SK-N-SH treated with all-trans-retinoic acid at 6 μM for 48 hours (cell line): ENCODE data around the gene SLC25A20.

Experiments used
- ATAC-seq: fragments of 200-7000 bp; cut with Tn5 transposase; 3 replicates; pipeline ENCODE4 v1.9.1; 2020; ENCODE audit warnings: mild to moderate bottlenecking, moderate library complexity
- ARNTL ChIP-seq: fragments of 450-650 bp; formaldehyde crosslinking; IDR thresholded peaks from 2 replicates; pipeline ENCODE4 v1.5.0; 2020; ENCODE audit warnings: low read depth, mild to moderate bottlenecking, moderate library complexity, borderline replicate concordance
- BACH2 ChIP-seq: fragments of 250-450 bp; sonication (Bioruptor Pico); IDR thresholded peaks from 2 replicates; pipeline ENCODE4 v1.9.0; 2021; ENCODE audit warnings: mild to moderate bottlenecking, borderline replicate concordance
- CREB5 ChIP-seq: fragments of 250-450 bp; sonication (Bioruptor Pico); IDR thresholded peaks from 2 replicates; pipeline ENCODE4 v1.5.1; 2020; ENCODE audit warnings: low read depth, mild to moderate bottlenecking, moderate library complexity
- CSDC2 ChIP-seq: fragments of 250-450 bp; sonication (Bioruptor Pico); IDR thresholded peaks from 2 replicates; pipeline ENCODE4 v1.5.0; 2020; ENCODE audit warnings: mild to moderate bottlenecking, moderate library complexity
- CSRNP3 ChIP-seq: fragments of 250-450 bp; sonication (Bioruptor Pico); IDR thresholded peaks from 2 replicates; pipeline ENCODE4 v1.5.1; 2021; ENCODE audit warnings: mild to moderate bottlenecking, moderate library complexity
- ESRRG ChIP-seq: fragments of 250-450 bp; sonication (Bioruptor Pico); IDR thresholded peaks from 2 replicates; pipeline ENCODE4 v1.6.1; 2021; ENCODE audit warnings: mild to moderate bottlenecking
- GLIS3 ChIP-seq: fragments of 250-450 bp; sonication (Bioruptor Pico); IDR thresholded peaks from 2 replicates; pipeline ENCODE4 v1.5.0; 2020; ENCODE audit warnings: mild to moderate bottlenecking, moderate library complexity
- ISL1 ChIP-seq: fragments of 250-450 bp; sonication (Bioruptor Pico); IDR thresholded peaks from 2 replicates; pipeline ENCODE4 v2.1.2; 2022; ENCODE audit warnings: mild to moderate bottlenecking, moderate library complexity
- OSR1 ChIP-seq: fragments of 250-450 bp; sonication (Bioruptor Pico); IDR thresholded peaks from 2 replicates; pipeline ENCODE4 v1.8.0; 2022; ENCODE audit warnings: moderate library complexity, mild to moderate bottlenecking, inconsistent platforms
- POU6F1 ChIP-seq: fragments of 250-450 bp; sonication (Bioruptor Pico); IDR thresholded peaks from 2 replicates; pipeline ENCODE4 v1.8.0; 2021; ENCODE audit warnings: low read depth, mild to moderate bottlenecking, moderate library complexity, borderline replicate concordance
- PPARA ChIP-seq: fragments of 250-450 bp; sonication (Bioruptor Pico); IDR thresholded peaks from 2 replicates; pipeline ENCODE4 v1.5.0; 2020; ENCODE audit warnings: mild to moderate bottlenecking, borderline replicate concordance
- RARB ChIP-seq: fragments of 250-450 bp; sonication (Bioruptor Pico); IDR thresholded peaks from 2 replicates; pipeline ENCODE4 v1.8.0; 2021; ENCODE audit warnings: mild to moderate bottlenecking, moderate library complexity
- SNAI2 ChIP-seq: fragments of 250-450 bp; sonication (Bioruptor Pico); IDR thresholded peaks from 2 replicates; pipeline ENCODE4 v1.5.0; 2020; ENCODE audit warnings: mild to moderate bottlenecking, moderate library complexity
- TCF4 ChIP-seq: fragments of 250-450 bp; sonication (Bioruptor Pico); IDR thresholded peaks from 2 replicates; pipeline ENCODE4 v1.8.0; 2021; ENCODE audit warnings: mild to moderate bottlenecking, moderate library complexity, borderline replicate concordance
- TOX ChIP-seq: fragments of 250-450 bp; sonication (Bioruptor Pico); IDR thresholded peaks from 2 replicates; pipeline ENCODE4 v1.8.0; 2021; ENCODE audit warnings: mild to moderate bottlenecking, moderate library complexity, borderline replicate concordance
- TSHZ2 ChIP-seq: fragments of 250-450 bp; sonication (Bioruptor Pico); IDR thresholded peaks from 2 replicates; pipeline ENCODE4 v1.5.0; 2020; ENCODE audit warnings: mild to moderate bottlenecking, moderate library complexity
- ZC3H10 ChIP-seq: fragments of 250-450 bp; sonication (Bioruptor Pico); IDR thresholded peaks from 2 replicates; pipeline ENCODE4 v1.5.1; 2021; ENCODE audit warnings: mild to moderate bottlenecking, moderate library complexity
- ZFP3 ChIP-seq: fragments of 250-450 bp; sonication (Bioruptor Pico); IDR thresholded peaks from 2 replicates; pipeline ENCODE4 v1.5.0; 2020; ENCODE audit warnings: mild to moderate bottlenecking, moderate library complexity
- ZFP30 ChIP-seq: fragments of 450-650 bp; formaldehyde crosslinking; IDR thresholded peaks from 2 replicates; pipeline ENCODE4 v1.5.0; 2022; ENCODE audit warnings: mild to moderate bottlenecking, moderate library complexity
- ZNF565 ChIP-seq: fragments of 450-650 bp; formaldehyde crosslinking; conservative IDR thresholded peaks from 2 replicates; pipeline ENCODE4 v1.5.0; 2020; ENCODE audit warnings: low read depth, mild to moderate bottlenecking, moderate library complexity
- ZNF70 ChIP-seq: fragments of 450-650 bp; formaldehyde crosslinking; IDR thresholded peaks from 2 replicates; pipeline ENCODE4 v1.5.0; 2020; ENCODE audit warnings: mild to moderate bottlenecking, moderate library complexity
- ZNF8 ChIP-seq: fragments of 450-650 bp; formaldehyde crosslinking; IDR thresholded peaks from 2 replicates; pipeline ENCODE4 v1.5.0; 2020; ENCODE audit warnings: mild to moderate bottlenecking, moderate library complexity
- TF ChIP-seq, protein P1 (sequence below): fragments of 250-450 bp; sonication (Bioruptor Pico); IDR thresholded peaks from 2 replicates; pipeline ENCODE4 v1.8.0; 2020; ENCODE audit warnings: mild to moderate bottlenecking, moderate library complexity, borderline replicate concordance

SLC25A20 gene

DNA sequence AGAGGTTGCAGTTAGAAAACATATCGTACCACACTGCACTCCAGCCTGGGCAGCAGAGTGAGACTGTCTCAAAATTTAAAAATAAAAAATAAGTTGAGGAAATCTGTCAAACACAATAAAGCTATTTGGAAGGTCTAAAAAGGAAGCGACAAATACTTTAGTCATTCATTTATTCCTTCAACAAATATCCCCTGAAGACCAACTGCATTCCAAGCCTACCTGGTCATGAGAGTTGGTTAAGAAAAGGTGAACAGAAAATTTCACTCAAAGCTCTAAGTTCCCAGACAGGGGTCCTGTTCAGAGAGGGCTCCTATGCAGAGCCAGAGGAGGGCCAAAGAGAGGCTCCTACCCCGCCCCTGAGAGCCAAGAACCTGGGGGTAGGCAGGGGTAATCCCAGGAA, 35.6 kb downstream of the SLC25A20 start:
- TF ChIP-seq RARB (CRISPR knock-in tag) (no peak), CREB5 (CRISPR knock-in tag) (no peak), POU6F1 (CRISPR knock-in tag) (no peak), GLIS3 (CRISPR knock-in tag) (no peak), ZC3H10 (CRISPR knock-in tag) (no peak), CSRNP3 (no peak), ZNF70 (CRISPR knock-in tag) (no peak), BACH2 (no peak), TCF4 (CRISPR knock-in tag) (no peak), CSDC2 (CRISPR knock-in tag) (no peak), SNAI2 (CRISPR knock-in tag) (no peak), OSR1 (no peak), TOX (no peak), ZFP3 (no peak), ZFP30 (CRISPR knock-in tag) (no peak), ZNF565 (CRISPR knock-in tag) (no peak), PPARA (no peak), ISL1 (CRISPR knock-in tag) (no peak)
- TF ChIP-seq, protein P1, sequence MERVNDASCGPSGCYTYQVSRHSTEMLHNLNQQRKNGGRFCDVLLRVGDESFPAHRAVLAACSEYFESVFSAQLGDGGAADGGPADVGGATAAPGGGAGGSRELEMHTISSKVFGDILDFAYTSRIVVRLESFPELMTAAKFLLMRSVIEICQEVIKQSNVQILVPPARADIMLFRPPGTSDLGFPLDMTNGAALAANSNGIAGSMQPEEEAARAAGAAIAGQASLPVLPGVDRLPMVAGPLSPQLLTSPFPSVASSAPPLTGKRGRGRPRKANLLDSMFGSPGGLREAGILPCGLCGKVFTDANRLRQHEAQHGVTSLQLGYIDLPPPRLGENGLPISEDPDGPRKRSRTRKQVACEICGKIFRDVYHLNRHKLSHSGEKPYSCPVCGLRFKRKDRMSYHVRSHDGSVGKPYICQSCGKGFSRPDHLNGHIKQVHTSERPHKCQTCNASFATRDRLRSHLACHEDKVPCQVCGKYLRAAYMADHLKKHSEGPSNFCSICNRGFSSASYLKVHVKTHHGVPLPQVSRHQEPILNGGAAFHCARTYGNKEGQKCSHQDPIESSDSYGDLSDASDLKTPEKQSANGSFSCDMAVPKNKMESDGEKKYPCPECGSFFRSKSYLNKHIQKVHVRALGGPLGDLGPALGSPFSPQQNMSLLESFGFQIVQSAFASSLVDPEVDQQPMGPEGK (CRISPR knock-in tag), result no peak
- ATAC-seq, result no peak

- no peak for ATAC-seq
- TF ChIP-seq ESRRG (CRISPR knock-in tag) (no peak), OSR1 (no peak), PPARA (no peak), ARNTL (CRISPR knock-in tag) (no peak), SNAI2 (CRISPR knock-in tag) (no peak), CSRNP3 (no peak), ZNF8 (no peak), TSHZ2 (no peak), GLIS3 (CRISPR knock-in tag) (no peak), ZNF70 (CRISPR knock-in tag) (no peak), ISL1 (CRISPR knock-in tag) (no peak), POU6F1 (CRISPR knock-in tag) (no peak), ZFP30 (CRISPR knock-in tag) (no peak), TOX (no peak), BACH2 (no peak), ZFP3 (no peak)
- TF ChIP-seq, protein P1 (CRISPR knock-in tag), result no peak
- TF ChIP-seq, all 23 proteins: peak for 0
These were observed 39.5 kb downstream of the SLC25A20 start for GRCh38 chr3:48859206-48859605.
